ENCODE data around the gene CNDP1.

The CNDP1 gene

DNA sequence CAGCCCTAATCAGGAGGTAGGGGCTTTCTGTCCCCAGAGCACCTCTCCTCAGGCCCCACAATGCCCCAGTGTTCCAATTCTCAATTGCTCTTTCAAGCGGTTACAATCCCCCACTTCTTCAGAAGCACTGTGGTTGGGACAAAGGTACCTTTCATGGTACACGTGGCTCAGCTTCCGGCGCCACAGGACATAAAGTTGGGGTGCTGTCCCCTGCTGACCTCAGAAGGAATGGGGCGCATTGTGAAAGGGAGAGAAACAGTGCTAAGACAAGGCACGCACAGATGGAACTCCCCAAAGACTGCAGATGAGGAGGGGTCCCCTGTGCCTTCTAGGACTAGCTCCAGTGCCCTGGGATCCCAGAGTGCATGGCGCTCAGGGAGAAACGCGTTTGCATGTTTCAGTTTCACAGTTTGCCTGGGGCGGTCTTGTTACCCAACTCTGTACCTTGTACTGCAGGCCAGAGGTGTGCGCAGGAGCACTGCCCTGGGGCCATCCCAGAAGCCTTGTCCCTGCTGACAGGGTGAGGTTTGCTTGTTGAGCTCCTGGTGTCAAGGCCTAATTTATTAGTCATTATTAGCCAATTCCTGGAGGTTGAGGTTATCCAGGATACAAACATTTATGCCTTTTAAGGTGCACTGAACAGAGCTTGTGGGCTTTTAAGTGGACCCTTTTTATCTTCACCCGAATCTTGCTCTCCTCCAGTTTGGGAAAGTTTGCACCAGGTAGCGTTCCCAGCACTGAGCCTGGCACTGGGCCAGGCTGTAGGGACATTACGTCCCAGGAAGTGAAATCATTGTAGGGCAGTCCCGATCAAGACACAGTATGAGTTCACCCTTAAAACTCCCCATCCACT is 7.6 kb downstream of the CNDP1 start:
- DNase-seq: no peak
- H3K27ac ChIP-seq: no peak overlapping the region
- no peaks in the 10 kb centered on the region for H3K9me3 ChIP-seq (ENCODE audit: severe bottlenecking)
- H3K36me3 ChIP-seq: no peaks in the 10 kb centered on the region
- H3K4me3 ChIP-seq (ENCODE audit: low read depth, low read length): no peak overlapping the region
- H3K27me3 ChIP-seq (ENCODE audit: insufficient read depth, low read depth, severe bottlenecking): no peaks in the 10 kb centered on the region
- TF ChIP-seq, protein P1, sequence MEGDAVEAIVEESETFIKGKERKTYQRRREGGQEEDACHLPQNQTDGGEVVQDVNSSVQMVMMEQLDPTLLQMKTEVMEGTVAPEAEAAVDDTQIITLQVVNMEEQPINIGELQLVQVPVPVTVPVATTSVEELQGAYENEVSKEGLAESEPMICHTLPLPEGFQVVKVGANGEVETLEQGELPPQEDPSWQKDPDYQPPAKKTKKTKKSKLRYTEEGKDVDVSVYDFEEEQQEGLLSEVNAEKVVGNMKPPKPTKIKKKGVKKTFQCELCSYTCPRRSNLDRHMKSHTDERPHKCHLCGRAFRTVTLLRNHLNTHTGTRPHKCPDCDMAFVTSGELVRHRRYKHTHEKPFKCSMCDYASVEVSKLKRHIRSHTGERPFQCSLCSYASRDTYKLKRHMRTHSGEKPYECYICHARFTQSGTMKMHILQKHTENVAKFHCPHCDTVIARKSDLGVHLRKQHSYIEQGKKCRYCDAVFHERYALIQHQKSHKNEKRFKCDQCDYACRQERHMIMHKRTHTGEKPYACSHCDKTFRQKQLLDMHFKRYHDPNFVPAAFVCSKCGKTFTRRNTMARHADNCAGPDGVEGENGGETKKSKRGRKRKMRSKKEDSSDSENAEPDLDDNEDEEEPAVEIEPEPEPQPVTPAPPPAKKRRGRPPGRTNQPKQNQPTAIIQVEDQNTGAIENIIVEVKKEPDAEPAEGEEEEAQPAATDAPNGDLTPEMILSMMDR (IDR thresholded peaks at IDR 0.05; ENCODE audit: low read depth, low read length): no peak

DNA sequence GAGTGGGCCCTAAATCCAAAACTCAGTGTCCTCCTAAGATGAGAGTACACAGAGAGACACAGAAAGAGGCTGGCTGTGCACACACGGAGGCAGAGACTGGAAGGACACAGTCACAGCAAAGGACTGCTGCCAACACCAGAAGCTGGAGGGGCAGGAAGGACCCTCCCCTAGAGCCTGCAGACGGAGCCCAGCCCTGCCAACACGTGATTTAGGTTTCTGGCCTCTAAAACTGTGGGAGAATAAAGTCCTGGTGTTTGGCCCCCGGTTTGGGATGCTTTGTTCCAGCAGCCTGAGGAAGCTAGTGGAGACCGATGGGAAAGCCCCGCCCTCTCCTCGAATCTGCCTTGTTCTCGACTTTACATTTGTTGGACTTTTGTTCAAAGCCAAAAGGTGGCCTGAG is 10.6 kb downstream of the CNDP1 start:
- H3K27me3 ChIP-seq (ENCODE audit: insufficient read depth, low read depth, severe bottlenecking): no peaks in the 10 kb centered on the region
- H3K9me3 ChIP-seq (ENCODE audit: severe bottlenecking): peaks cover 14% of the 10 kb centered on the region
- no peak overlapping the region for H3K4me3 ChIP-seq (ENCODE audit: low read depth, low read length)
- no peaks in the 10 kb centered on the region for H3K36me3 ChIP-seq
- no peak for DNase-seq
- TF ChIP-seq, protein P1 (IDR thresholded peaks at IDR 0.05; ENCODE audit: low read depth, low read length): no peak
- H3K27ac ChIP-seq: no peak overlapping the region

DNA sequence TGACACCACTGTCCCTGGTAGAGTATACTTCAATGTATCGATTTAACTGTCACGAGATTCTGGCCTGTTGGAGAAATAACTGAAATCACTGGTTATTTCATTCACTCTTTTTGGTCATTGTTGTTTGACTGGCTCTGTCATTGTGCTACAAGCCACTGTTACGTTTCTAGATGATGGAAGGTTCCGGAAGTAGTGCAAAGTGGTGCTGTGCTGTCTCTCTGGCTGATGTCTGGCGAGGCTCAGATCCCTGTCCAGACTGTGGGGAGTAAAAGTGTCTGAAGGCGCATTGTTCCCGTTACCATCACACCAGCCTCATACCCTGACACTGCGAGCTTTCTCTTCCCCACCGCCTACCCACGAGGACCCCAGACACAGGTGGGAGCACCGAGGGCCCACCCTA is 11.7 kb downstream of the CNDP1 start:
- Histone ChIP-seq H3K27me3 (ENCODE audit: insufficient read depth, low read depth, severe bottlenecking) (no peaks in the 10 kb centered on the region), H3K4me3 (ENCODE audit: low read depth, low read length) (no peak overlapping the region), H3K27ac (no peak overlapping the region), H3K9me3 (ENCODE audit: severe bottlenecking) (peaks cover 17% of the 10 kb centered on the region), H3K36me3 (no peaks in the 10 kb centered on the region)
- TF ChIP-seq, protein P1 (IDR thresholded peaks at IDR 0.05; ENCODE audit: low read depth, low read length): no peak
- no peak for DNase-seq

DNA sequence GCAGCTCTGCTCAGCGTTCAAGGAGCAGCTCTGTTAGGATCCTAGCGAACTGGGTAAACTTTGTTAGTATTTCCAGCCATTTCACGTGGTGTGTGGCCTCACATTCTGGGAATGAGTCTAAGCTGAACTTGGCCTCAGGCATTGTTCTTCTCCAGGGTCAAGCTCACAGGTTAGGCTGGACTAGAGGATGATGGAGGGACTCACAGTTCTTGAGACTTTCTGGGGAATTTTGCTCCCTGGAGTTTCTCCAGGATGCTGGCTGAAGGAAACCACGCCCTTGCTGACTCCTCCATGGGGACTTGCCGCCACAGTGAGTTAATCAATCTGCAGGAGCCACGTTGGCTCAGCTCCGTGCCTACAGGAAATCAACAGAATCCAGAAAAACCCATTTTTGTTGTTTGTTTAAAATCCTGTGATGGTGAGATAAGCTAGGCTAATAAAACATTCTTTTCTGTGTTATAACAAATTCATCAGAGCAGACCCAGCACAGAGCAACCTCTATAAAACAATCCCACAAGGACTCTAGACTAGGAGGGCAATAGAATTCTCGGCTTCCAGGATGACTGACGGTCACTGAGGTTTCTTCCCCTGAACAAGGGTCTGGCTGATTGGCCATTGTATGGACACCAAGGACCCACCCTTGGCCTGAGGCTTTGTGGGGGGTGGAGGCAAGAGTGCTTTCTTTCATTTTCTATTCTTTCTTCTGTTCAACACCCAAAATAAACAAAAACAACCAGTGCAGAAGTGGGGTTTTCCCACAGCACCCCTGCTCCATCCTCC is 12.6 kb downstream of the CNDP1 start:
- Histone ChIP-seq H3K27me3 (ENCODE audit: insufficient read depth, low read depth, severe bottlenecking) (no peaks in the 10 kb centered on the region), H3K4me3 (ENCODE audit: low read depth, low read length) (no peak overlapping the region), H3K27ac (no peak overlapping the region), H3K9me3 (ENCODE audit: severe bottlenecking) (peaks cover 17% of the 10 kb centered on the region), H3K36me3 (no peaks in the 10 kb centered on the region)
- DNase-seq: no peak
- TF ChIP-seq, protein P1 (IDR thresholded peaks at IDR 0.05; ENCODE audit: low read depth, low read length): no peak

DNA sequence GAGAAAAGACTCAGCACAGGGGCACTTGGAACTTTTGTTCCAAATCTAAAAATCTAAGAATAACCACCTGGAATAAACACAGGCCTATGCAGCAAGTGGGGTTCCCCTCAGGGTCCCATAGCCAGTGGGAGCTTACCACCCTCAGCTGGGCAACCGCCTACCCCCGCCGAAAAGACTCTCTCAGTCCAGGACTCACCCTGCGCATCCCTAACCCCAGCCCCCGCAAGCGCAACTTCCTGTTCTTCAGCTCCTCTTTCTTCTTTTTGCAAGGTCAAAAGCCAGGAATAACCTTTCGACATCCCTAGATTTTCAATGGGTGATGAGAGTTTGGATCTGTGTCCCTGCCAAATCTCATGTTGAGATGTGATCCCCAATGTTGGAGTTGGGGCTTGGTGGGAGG is 13.6 kb downstream of the CNDP1 start:
- Histone ChIP-seq H3K36me3 (no peaks in the 10 kb centered on the region), H3K27ac (no peak overlapping the region), H3K4me3 (ENCODE audit: low read depth, low read length) (no peak overlapping the region), H3K27me3 (ENCODE audit: insufficient read depth, low read depth, severe bottlenecking) (no peaks in the 10 kb centered on the region), H3K9me3 (ENCODE audit: severe bottlenecking) (peaks cover 17% of the 10 kb centered on the region)
- DNase-seq: no peak
- TF ChIP-seq, protein P1 (IDR thresholded peaks at IDR 0.05; ENCODE audit: low read depth, low read length): no peak

All from WERI-Rb-1 (cell line).